HUDEP-2 (cell line): ENCODE data around the gene EPHA6.

Experiments used
- DNase-seq, 76 experiments: peaks; one replicate each; lab custom pipeline; 2025; ENCODE audit not compliant: unreplicated experiment in 76 of 76; lab: John Stamatoyannopoulos, UW

The EPHA6 gene

GRCh38 chr3:97686258-97686657, 871.9 kb downstream of the EPHA6 start:
- no peak for DNase-seq

- no peak for DNase-seq
Measured at GRCh38 chr3:97687734-97688133, 873.3 kb downstream of the EPHA6 start.

- DNase-seq: no peak
Measured at GRCh38 chr3:97689111-97689510, 874.7 kb downstream of the EPHA6 start.

GRCh38 chr3:97689962-97690361, 875.6 kb downstream of the EPHA6 start:
- DNase-seq: no peak

GRCh38 chr3:97691354-97691753, 877.0 kb downstream of the EPHA6 start:
- no peak for DNase-seq

- DNase-seq: no peak
Measured at GRCh38 chr3:97692389-97692788, 878.0 kb downstream of the EPHA6 start.

- DNase-seq: no peak
Measured at GRCh38 chr3:97692831-97693230, 878.4 kb downstream of the EPHA6 start.

GRCh38 chr3:97694876-97695275, 880.5 kb downstream of the EPHA6 start:
- DNase-seq: no peak

- no peak for DNase-seq
Measured at GRCh38 chr3:97698691-97699090, 884.3 kb downstream of the EPHA6 start.

- DNase-seq: no peak
Measured at GRCh38 chr3:97699889-97700288, 885.5 kb downstream of the EPHA6 start.

- no peak for DNase-seq
Measured at GRCh38 chr3:97705764-97706163, 891.4 kb downstream of the EPHA6 start.

GRCh38 chr3:97706226-97706625, 891.8 kb downstream of the EPHA6 start:
- DNase-seq: no peak

- no peak for DNase-seq
Measured at GRCh38 chr3:97711654-97712053, 897.3 kb downstream of the EPHA6 start.

GRCh38 chr3:97712919-97713318, 898.5 kb downstream of the EPHA6 start:
- peak in 39 of 76 experiments; percentile 1 to 71 (median 20) for DNase-seq

- peak in 21 of 76 experiments; percentile 2 to 49 (median 8) for DNase-seq
Measured at GRCh38 chr3:97713634-97714033, 899.2 kb downstream of the EPHA6 start.

- peak in 59 of 76 experiments; percentile 1 to 69 (median 37) for DNase-seq
Measured at GRCh38 chr3:97719156-97719821, 904.9 kb downstream of the EPHA6 start.

GRCh38 chr3:97720417-97720816, 906.0 kb downstream of the EPHA6 start:
- no peak for DNase-seq

- DNase-seq: no peak
Measured at GRCh38 chr3:97721446-97721845, 907.1 kb downstream of the EPHA6 start.

GRCh38 chr3:97736928-97737327, 922.5 kb downstream of the EPHA6 start:
- no peak for DNase-seq

GRCh38 chr3:97738761-97739160, 924.4 kb downstream of the EPHA6 start:
- DNase-seq: no peak

GRCh38 chr3:97742036-97742435, 927.6 kb downstream of the EPHA6 start:
- no peak for DNase-seq

GRCh38 chr3:97744289-97744688, 929.9 kb downstream of the EPHA6 start:
- DNase-seq: no peak
